WI38 (cell line): ENCODE results near the gene SSH2.

ENCODE experiments used
- H3K4me3 ChIP-seq: 2 replicates; pipeline ENCODE4 v1.5.1; 2011; ENCODE audit warnings: low read depth, mild to moderate bottlenecking, control low read depth, low read length
- TF ChIP-seq, protein P1 (sequence below): IDR thresholded peaks from 2 replicates; pipeline ENCODE4 v1.5.1; 2012; ENCODE audit warnings: low read depth, mild to moderate bottlenecking, control low read depth, low read length

Gene SSH2

DNA sequence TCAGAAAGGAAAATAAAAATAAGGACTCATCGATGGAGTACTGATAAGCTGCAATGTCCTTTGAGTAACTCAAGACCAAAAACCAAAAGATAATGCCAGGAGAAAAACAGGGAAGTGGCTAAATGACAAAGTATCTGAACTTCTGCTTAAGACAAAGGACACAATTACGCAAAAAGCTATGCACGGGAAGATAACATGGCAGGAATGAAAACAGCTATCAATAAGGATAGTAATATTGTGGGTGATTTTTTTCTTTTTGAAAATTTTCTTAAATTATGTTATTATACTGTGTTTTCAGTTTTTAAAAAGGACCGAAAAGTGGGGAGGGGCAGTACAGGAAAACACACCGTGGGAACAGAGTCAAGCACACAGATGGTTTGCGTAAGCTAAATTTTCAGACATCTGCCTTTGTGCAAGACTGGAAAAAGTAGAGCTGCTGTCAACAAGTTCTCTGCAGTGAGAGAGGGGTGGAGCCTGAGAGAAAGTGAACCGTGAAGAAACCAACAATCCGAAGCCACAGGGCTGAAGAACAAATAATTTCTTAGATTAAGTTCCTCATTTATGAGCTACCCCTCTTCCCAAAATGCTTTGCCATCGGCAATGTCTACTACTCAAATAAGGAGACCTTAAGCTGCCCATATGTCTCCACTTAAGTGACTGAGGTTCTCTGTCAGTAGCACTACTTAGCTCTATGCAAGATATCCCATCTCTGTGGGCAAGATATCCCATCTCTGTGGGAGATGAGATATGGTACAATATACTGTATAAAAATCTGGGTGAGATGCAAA is 207.4 kb downstream of the SSH2 start:
- TF ChIP-seq, protein P1, sequence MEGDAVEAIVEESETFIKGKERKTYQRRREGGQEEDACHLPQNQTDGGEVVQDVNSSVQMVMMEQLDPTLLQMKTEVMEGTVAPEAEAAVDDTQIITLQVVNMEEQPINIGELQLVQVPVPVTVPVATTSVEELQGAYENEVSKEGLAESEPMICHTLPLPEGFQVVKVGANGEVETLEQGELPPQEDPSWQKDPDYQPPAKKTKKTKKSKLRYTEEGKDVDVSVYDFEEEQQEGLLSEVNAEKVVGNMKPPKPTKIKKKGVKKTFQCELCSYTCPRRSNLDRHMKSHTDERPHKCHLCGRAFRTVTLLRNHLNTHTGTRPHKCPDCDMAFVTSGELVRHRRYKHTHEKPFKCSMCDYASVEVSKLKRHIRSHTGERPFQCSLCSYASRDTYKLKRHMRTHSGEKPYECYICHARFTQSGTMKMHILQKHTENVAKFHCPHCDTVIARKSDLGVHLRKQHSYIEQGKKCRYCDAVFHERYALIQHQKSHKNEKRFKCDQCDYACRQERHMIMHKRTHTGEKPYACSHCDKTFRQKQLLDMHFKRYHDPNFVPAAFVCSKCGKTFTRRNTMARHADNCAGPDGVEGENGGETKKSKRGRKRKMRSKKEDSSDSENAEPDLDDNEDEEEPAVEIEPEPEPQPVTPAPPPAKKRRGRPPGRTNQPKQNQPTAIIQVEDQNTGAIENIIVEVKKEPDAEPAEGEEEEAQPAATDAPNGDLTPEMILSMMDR = no peak
- no peak overlapping the region for H3K4me3 ChIP-seq

DNA sequence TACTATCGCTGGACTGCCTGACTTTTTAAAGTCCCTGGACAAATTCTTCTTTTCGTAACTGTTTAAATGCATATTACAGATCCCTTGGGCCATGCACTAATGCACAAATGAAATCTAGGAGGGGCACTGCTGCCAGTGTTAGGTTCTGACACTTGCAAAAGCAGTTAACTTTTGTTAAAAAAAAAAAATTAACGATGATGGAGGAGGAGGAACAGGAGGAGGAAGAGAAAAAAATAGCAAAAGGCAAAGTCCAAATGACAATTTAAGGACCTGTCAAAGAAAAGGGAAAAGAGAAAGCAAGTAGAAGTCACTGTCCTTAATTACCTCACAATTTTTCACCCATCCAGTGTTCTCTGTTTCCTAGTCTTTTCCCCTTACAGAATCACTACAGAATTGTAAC is 209.5 kb downstream of the SSH2 start:
- TF ChIP-seq, protein P1 = no peak
- no peak overlapping the region for H3K4me3 ChIP-seq

DNA sequence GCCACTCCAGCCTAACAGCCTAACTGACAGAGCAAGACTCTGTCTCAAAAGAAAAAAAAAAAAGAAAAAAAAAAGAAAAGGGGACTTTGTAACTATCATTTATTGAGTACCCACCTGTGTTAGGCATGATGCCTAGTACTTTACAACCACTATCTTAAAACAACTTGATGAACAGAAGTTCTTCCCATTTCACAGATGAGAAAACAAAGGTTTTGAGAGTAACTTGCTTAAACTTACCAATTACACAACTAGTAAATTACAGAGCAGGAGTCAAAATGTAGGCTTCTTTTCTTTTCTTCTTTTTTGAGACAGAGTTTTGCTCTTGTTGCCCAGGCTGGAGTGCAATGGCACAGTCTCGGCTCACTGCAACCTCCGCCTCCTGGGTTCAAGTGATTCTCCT is 210.6 kb downstream of the SSH2 start:
- H3K4me3 ChIP-seq = no peak overlapping the region
- TF ChIP-seq, protein P1 = no peak

DNA sequence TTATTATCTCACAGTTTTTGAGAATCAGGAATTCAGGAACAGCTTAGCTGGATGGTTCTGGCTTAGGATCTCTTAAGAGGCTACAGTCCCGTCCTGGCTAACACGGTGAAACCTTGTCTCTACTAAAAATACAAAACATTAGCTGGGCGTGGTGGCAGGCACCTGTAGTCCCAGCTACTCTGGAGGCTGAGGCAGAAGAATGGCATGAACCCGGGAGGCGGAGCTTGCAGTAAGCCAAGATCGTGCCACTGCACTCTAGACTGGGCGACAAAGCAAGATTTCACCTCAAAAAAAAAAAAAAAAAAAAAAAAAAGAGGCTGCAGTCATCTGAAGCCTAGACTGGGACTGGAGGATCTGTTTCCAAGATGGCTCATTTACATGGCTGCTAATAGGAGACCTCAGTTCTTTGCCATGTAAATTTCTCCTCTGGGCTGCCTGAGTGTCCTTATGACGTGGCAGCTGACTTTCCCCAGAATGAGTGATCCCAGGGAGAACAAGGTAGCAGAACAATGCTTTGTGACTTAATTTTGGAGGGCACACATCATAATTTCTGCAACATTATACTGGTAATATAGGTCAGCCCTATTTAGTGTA is 211.5 kb downstream of the SSH2 start:
- H3K4me3 ChIP-seq = no peak overlapping the region
- TF ChIP-seq, protein P1 = no peak

DNA sequence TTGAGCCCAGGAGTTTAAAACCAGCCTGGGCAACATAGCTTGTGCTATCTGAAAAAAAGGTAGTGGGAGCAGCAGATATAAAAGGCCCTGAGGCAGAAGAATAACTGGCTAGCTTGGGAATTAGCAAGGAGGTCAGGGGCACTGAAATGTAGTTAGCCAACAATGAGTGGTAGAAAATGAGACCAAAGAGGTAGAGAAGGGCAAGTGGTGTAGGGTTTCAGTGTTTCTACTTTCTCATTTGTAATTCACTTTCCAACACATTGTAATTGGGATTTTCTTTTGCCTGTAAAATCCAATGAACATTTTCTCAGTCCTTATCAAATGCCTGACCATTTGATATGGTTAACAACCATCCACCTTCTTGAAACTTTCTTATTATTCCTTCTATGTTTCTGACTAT is 212.2 kb downstream of the SSH2 start:
- no peak overlapping the region for H3K4me3 ChIP-seq
- TF ChIP-seq, protein P1 = no peak

DNA sequence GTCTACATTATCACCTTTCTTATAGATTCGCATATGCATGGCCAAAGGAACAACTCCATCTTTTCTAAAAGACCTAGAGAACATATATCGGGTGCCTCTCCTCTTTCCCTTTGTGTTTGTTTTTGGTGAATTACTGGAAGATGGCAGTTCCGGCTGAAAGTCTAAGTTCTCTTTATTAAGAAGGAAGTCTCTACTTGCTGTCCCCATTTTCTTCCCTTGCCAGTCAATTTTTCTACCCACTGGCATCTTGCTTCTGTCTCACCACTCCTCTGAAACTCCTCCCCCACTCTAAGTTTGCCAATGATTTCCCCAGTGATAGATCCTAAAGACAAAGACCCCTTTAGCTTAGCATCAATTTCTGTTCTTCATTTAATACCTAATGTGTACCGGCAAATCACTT is 213.5 kb downstream of the SSH2 start:
- TF ChIP-seq, protein P1 = no peak
- H3K4me3 ChIP-seq = no peak overlapping the region

DNA sequence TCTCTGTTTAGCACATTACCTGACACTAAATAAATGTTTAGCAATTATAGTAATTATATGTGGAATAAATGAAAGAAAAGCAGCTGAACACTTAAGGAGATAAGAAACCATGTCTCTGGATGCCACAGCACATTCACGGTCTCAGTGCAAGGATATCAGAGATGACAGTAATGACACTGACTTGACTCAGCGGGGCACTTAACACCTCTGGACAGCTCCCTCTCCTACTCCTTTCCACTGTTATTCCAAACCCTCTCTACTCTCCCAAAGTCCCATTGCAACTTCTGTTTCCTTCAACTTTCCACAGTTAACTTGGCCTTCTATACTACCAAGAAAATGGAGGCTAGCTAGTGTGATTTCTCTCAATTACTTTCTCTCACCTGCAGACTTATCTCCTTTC is 214.3 kb downstream of the SSH2 start:
- TF ChIP-seq, protein P1 = no peak
- H3K4me3 ChIP-seq = no peak overlapping the region
